ENCODE data around the gene DESI1. TPM values are rescaled to one million over a fixed set of nuclear protein-coding genes. Genes with fewer than 3 reads are reported as not detected.

Gene DESI1
- total and polyA plus RNA-seq, 2 of the 13 experiments (the other 11 are each of a cell fraction or from before 2014, with no cell fraction given) = 21.6 to 29.2 TPM

DNA sequence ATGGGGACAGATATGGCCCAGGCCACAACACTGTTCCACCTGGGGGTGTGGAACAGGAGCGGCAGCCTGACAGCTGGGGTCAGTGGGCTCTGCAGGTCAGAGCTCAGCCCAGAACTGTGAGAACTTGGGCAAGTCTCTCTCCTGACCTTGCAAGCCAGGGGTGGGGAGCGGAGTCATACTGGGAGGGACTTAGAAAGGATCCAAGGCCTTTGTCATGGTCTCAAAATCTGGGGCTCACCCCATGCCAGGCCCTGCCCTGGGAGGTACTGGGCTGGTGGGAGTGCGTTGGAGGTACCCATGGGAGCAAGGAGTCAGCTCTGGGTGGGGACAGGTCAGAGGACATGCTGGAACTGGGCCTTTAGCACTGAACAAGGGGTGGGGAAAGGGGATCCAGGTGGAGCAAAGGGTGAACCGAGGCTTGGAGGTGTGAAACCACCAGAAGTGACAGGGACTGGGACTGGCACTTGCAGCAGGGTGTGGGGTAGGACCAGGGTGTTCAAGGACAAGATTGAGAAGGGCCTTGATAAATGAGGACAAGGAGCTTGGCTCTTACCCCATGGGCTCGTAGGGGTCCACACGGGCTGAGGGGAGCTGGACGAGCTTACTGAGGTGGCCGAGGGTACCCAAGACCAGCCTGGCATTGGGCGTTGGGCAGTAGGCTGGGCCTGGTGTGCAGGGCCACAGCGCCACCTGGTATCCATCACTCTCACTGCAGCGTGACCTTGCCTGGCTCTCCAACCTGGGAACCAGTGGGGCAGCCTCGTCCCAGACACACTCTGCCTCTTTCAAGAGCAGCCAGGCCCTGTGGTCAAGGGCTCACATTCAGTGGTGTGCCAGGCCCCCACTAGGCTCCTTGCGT lies 23.8 kb downstream of the DESI1 start (continued):
- peak; percentile 26; the same call in 1 of the 2 replicates for TF ChIP-seq HOXA3 (CRISPR knock-in tag; IDR thresholded peaks at IDR 0.05)
- no peak; the same call in 1 of the 2 replicates for TF ChIP-seq SP4 (CRISPR knock-in tag; IDR thresholded peaks at IDR 0.05)
- TF ChIP-seq LCORL (IDR thresholded peaks at IDR 0.05) = no peak
- 0 out of 2 replicates have a peak, but pooled peaks have one; percentile 49 for TF ChIP-seq LCORL (CRISPR knock-in tag; IDR thresholded peaks at IDR 0.05)
- TF ChIP-seq HNRNPH1 (optimal IDR thresholded peaks at IDR 0.05; ENCODE audit: low read depth, low read length) = no peak
- no peak for TF ChIP-seq ZSCAN9 (CRISPR knock-in tag; IDR thresholded peaks at IDR 0.05; ENCODE audit: borderline replicate concordance)
- peak; percentile 27; the same call in 1 of the 2 replicates for TF ChIP-seq ZNF768 (CRISPR knock-in tag; IDR thresholded peaks at IDR 0.05)
- TF ChIP-seq, protein P1, sequence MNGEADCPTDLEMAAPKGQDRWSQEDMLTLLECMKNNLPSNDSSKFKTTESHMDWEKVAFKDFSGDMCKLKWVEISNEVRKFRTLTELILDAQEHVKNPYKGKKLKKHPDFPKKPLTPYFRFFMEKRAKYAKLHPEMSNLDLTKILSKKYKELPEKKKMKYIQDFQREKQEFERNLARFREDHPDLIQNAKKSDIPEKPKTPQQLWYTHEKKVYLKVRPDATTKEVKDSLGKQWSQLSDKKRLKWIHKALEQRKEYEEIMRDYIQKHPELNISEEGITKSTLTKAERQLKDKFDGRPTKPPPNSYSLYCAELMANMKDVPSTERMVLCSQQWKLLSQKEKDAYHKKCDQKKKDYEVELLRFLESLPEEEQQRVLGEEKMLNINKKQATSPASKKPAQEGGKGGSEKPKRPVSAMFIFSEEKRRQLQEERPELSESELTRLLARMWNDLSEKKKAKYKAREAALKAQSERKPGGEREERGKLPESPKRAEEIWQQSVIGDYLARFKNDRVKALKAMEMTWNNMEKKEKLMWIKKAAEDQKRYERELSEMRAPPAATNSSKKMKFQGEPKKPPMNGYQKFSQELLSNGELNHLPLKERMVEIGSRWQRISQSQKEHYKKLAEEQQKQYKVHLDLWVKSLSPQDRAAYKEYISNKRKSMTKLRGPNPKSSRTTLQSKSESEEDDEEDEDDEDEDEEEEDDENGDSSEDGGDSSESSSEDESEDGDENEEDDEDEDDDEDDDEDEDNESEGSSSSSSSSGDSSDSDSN (CRISPR knock-in tag; IDR thresholded peaks at IDR 0.05) = peak; percentile 29; the same call in 1 of the 2 replicates
- TF ChIP-seq HOXA9 (CRISPR knock-in tag; IDR thresholded peaks at IDR 0.05; ENCODE audit: borderline replicate concordance) = no peak
- TF ChIP-seq, protein P2, sequence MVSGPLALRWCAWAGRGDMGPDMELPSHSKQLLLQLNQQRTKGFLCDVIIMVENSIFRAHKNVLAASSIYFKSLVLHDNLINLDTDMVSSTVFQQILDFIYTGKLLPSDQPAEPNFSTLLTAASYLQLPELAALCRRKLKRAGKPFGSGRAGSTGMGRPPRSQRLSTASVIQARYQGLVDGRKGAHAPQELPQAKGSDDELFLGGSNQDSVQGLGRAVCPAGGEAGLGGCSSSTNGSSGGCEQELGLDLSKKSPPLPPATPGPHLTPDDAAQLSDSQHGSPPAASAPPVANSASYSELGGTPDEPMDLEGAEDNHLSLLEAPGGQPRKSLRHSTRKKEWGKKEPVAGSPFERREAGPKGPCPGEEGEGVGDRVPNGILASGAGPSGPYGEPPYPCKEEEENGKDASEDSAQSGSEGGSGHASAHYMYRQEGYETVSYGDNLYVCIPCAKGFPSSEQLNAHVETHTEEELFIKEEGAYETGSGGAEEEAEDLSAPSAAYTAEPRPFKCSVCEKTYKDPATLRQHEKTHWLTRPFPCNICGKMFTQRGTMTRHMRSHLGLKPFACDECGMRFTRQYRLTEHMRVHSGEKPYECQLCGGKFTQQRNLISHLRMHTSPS (CRISPR knock-in tag; IDR thresholded peaks at IDR 0.05; ENCODE audit: low read depth) = peak; percentile 88
- peak; percentile 64; the same call in 1 of the 2 replicates for TF ChIP-seq KDM5B (CRISPR knock-in tag; IDR thresholded peaks at IDR 0.05; ENCODE audit: borderline replicate concordance)
- no peak for TF ChIP-seq ZNF607 (CRISPR knock-in tag; IDR thresholded peaks at IDR 0.05; ENCODE audit: borderline replicate concordance)
- TF ChIP-seq ZNF629 (CRISPR knock-in tag; conservative IDR thresholded peaks at IDR 0.05) = no peak
- no peak for TF ChIP-seq NAIF1 (CRISPR knock-in tag; IDR thresholded peaks at IDR 0.05; ENCODE audit: borderline replicate concordance)
- no peak for TF ChIP-seq ZNF709 (CRISPR knock-in tag; IDR thresholded peaks at IDR 0.05)
- no peak for TF ChIP-seq ZFP90 (CRISPR knock-in tag; IDR thresholded peaks at IDR 0.05; ENCODE audit: borderline replicate concordance)
- TF ChIP-seq TP53 (CRISPR knock-in tag; conservative IDR thresholded peaks at IDR 0.05) = no peak
- no peak for TF ChIP-seq SOX6 (IDR thresholded peaks at IDR 0.05)
- TF ChIP-seq SOX6 (CRISPR knock-in tag; IDR thresholded peaks at IDR 0.05) = peak; percentile 39
- TF ChIP-seq, protein P3, sequence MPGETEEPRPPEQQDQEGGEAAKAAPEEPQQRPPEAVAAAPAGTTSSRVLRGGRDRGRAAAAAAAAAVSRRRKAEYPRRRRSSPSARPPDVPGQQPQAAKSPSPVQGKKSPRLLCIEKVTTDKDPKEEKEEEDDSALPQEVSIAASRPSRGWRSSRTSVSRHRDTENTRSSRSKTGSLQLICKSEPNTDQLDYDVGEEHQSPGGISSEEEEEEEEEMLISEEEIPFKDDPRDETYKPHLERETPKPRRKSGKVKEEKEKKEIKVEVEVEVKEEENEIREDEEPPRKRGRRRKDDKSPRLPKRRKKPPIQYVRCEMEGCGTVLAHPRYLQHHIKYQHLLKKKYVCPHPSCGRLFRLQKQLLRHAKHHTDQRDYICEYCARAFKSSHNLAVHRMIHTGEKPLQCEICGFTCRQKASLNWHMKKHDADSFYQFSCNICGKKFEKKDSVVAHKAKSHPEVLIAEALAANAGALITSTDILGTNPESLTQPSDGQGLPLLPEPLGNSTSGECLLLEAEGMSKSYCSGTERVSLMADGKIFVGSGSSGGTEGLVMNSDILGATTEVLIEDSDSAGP (CRISPR knock-in tag; IDR thresholded peaks at IDR 0.05; ENCODE audit: borderline replicate concordance) = peak; percentile 16; the same call in 1 of the 2 replicates
- TF ChIP-seq, protein P4, sequence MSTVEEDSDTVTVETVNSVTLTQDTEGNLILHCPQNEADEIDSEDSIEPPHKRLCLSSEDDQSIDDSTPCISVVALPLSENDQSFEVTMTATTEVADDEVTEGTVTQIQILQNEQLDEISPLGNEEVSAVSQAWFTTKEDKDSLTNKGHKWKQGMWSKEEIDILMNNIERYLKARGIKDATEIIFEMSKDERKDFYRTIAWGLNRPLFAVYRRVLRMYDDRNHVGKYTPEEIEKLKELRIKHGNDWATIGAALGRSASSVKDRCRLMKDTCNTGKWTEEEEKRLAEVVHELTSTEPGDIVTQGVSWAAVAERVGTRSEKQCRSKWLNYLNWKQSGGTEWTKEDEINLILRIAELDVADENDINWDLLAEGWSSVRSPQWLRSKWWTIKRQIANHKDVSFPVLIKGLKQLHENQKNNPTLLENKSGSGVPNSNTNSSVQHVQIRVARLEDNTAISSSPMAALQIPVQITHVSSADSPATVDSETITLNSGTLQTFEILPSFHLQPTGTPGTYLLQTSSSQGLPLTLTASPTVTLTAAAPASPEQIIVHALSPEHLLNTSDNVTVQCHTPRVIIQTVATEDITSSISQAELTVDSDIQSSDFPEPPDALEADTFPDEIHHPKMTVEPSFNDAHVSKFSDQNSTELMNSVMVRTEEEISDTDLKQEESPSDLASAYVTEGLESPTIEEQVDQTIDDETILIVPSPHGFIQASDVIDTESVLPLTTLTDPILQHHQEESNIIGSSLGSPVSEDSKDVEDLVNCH (CRISPR knock-in tag; IDR thresholded peaks at IDR 0.05) = no peak
- 0 out of 2 replicates have a peak, but pooled peaks have one; percentile 25 for TF ChIP-seq ZNF614 (CRISPR knock-in tag; IDR thresholded peaks at IDR 0.05; ENCODE audit: borderline replicate concordance)

Data from HepG2 (cell line).